IMR-90 (cell line): ENCODE measurements around the gene GNAS. TPM values are rescaled to one million over a fixed set of nuclear protein-coding genes. Genes with fewer than 3 reads are reported as not detected.

Experiments
- ATAC-seq: fragments of 200-7000 bp; cut with Tn5 transposase; 2 replicates; pipeline ENCODE4 v1.9.1; 2020; ENCODE audit warnings: low read depth, mild to moderate bottlenecking, moderate library complexity
- BruUV-seq: library from RNA; stranded (reverse); fragments of 400-500 nt; replicated peaks from 2 replicates; lab custom pipeline; 2021; lab: Mats Ljungman, UMichigan
- CTCF ChIA-PET: fragments of 300-600 bp; formaldehyde crosslinking; extraction: SDS; loops from one replicate; lab custom pipeline; 2021; ENCODE audit warnings: antibody characterized with exemption; lab: Yijun Ruan, JAX
- POLR2A ChIA-PET: fragments of 300-600 bp; sonication (Branson Sonifier 250); formaldehyde crosslinking; loops from one replicate; lab custom pipeline; 2022; ENCODE audit warnings: antibody characterized with exemption; ENCODE audit not compliant: unreplicated experiment; lab: Charles Lee
- DNase-seq: peaks from one replicate; pipeline ENCODE4 v3.0.0; 2013
- H2AFZ ChIP-seq: replicated peaks from 2 replicates; pipeline ENCODE3; 2013; ENCODE audit warnings: low read length, mild to moderate bottlenecking; ENCODE audit not compliant: poor library complexity
- H2AK5ac ChIP-seq: 2 replicates; pipeline ENCODE4 v1.6.1; 2013; ENCODE audit warnings: low read depth, low read length, inconsistent platforms
- H2AK9ac ChIP-seq: replicated peaks from 2 replicates; pipeline ENCODE3; 2013; ENCODE audit warnings: mild to moderate bottlenecking, low read depth, low read length, moderate library complexity; ENCODE audit not compliant: poor library complexity
- H2BK120ac ChIP-seq: 2 replicates; pipeline ENCODE4 v1.6.1; 2013; ENCODE audit warnings: low read depth, low read length, inconsistent platforms
- H2BK15ac ChIP-seq: 3 replicates; pipeline ENCODE4 v1.6.1; 2013; ENCODE audit warnings: low read depth, low read length, inconsistent platforms
- H2BK20ac ChIP-seq: 2 replicates; pipeline ENCODE4 v1.6.1; 2013; ENCODE audit warnings: low read depth, mild to moderate bottlenecking, inconsistent platforms, low read length, moderate library complexity
- H2BK5ac ChIP-seq: 2 replicates; pipeline ENCODE4 v1.6.1; 2013; ENCODE audit warnings: mild to moderate bottlenecking, low read depth, low read length, inconsistent platforms; ENCODE audit not compliant: poor library complexity, severe bottlenecking
- H3K14ac ChIP-seq: replicated peaks from 2 replicates; pipeline ENCODE4 v1.6.1; 2013; ENCODE audit warnings: low read depth, low read length, inconsistent platforms
- H3K18ac ChIP-seq: 2 replicates; pipeline ENCODE4 v1.6.1; 2013; ENCODE audit warnings: low read depth, low read length, control low read depth
- H3K23ac ChIP-seq: 2 replicates; pipeline ENCODE4 v1.6.1; 2013; ENCODE audit warnings: low read depth, low read length, inconsistent platforms
- H3K27ac ChIP-seq: 2 replicates; pipeline ENCODE4 v1.5.1; 2013; ENCODE audit warnings: mild to moderate bottlenecking, control low read depth, low read length; ENCODE audit not compliant: insufficient read depth
- H3K27me3 ChIP-seq: 2 replicates; pipeline ENCODE4 v1.6.1; 2013; ENCODE audit warnings: low read length; ENCODE audit not compliant: control insufficient read depth, insufficient read depth
- H3K36me3 ChIP-seq: 2 replicates; pipeline ENCODE4 v1.6.1; 2013; ENCODE audit warnings: low read length, mixed read lengths; ENCODE audit not compliant: control insufficient read depth, insufficient read depth
- H3K4ac ChIP-seq: 2 replicates; pipeline ENCODE4 v1.6.1; 2013; ENCODE audit warnings: low read depth, low read length, inconsistent platforms
- H3K4me1 ChIP-seq: 2 replicates; pipeline ENCODE4 v1.6.1; 2013; ENCODE audit warnings: low read length, mixed read lengths; ENCODE audit not compliant: control insufficient read depth, insufficient read depth
- H3K4me2 ChIP-seq: 2 replicates; pipeline ENCODE4 v1.6.1; 2013; ENCODE audit warnings: low read depth, mild to moderate bottlenecking, control low read depth, low read length, moderate library complexity
- H3K4me3 ChIP-seq: 2 replicates; pipeline ENCODE4 v1.5.1; 2013; ENCODE audit warnings: low read depth, mild to moderate bottlenecking, control low read depth, low read length, moderate library complexity; ENCODE audit not compliant: insufficient read depth
- H3K56ac ChIP-seq: 2 replicates; pipeline ENCODE4 v1.6.1; 2013; ENCODE audit warnings: low read length, inconsistent platforms; ENCODE audit not compliant: insufficient read depth; ENCODE audit errors: extremely low read depth
- H3K79me1 ChIP-seq, 2 experiments: 2 replicates each; pipeline ENCODE4 v1.6.1; 2013; ENCODE audit warnings: low read length in 2 of 2, inconsistent platforms in 1 of 2, low read depth in 1 of 2
- H3K9ac ChIP-seq: 2 replicates; pipeline ENCODE4 v1.6.1; 2013; ENCODE audit warnings: low read depth, low read length, control low read depth
- H3K9me1 ChIP-seq: 2 replicates; pipeline ENCODE4 v1.6.1; 2013; ENCODE audit warnings: low read length, inconsistent platforms; ENCODE audit not compliant: insufficient read depth
- H3K9me3 ChIP-seq: 2 replicates; pipeline ENCODE4 v1.6.1; 2013; ENCODE audit warnings: low read length; ENCODE audit not compliant: control insufficient read depth, insufficient read depth
- H4K20me1 ChIP-seq: 2 replicates; pipeline ENCODE4 v1.6.1; 2013; ENCODE audit warnings: low read length, inconsistent platforms; ENCODE audit not compliant: insufficient read depth
- H4K5ac ChIP-seq: 2 replicates; pipeline ENCODE4 v1.6.1; 2013; ENCODE audit warnings: mild to moderate bottlenecking, low read depth, low read length, control low read depth
- H4K8ac ChIP-seq, 2 experiments: 2 replicates each; pipeline ENCODE4 v1.6.1; 2013; ENCODE audit warnings: low read depth in 2 of 2, low read length in 2 of 2, control low read depth in 1 of 2, inconsistent platforms in 1 of 2
- H4K91ac ChIP-seq: 2 replicates; pipeline ENCODE4 v1.6.1; 2013; ENCODE audit warnings: low read depth, low read length, inconsistent platforms; ENCODE audit not compliant: insufficient read depth
- CEBPB ChIP-seq: IDR thresholded peaks from 2 replicates; pipeline ENCODE4 v1.6.1; 2012; ENCODE audit warnings: low read depth, low read length, improper control_type of control experiment
- CHD1 ChIP-seq: IDR thresholded peaks from 2 replicates; pipeline ENCODE4 v1.6.1; 2012; ENCODE audit warnings: low read depth, low read length, improper control_type of control experiment
- MXI1 ChIP-seq: IDR thresholded peaks from 2 replicates; pipeline ENCODE4 v1.6.1; 2012; ENCODE audit warnings: low read depth, mild to moderate bottlenecking, low read length, moderate library complexity, borderline replicate concordance
- RFX5 ChIP-seq: IDR thresholded peaks from 2 replicates; pipeline ENCODE4 v1.8.0; 2012; ENCODE audit warnings: low read depth, mild to moderate bottlenecking, low read length, moderate library complexity
- WGBS, 2 experiments: methylation state at CpG; one replicate each; pipeline versions ENCODE4 v1.1.5 to v1.1.7; 2013; ENCODE audit warnings: missing lambda C conversion rate in 2 of 2; ENCODE audit not compliant: insufficient read length in 1 of 2; ENCODE audit errors: extremely low coverage in 2 of 2; 5-methylcytosine and 5-hydroxymethylcytosine counted together
- dilution Hi-C: fragments of 300-500 bp; cut with HindIII; formaldehyde crosslinking; loops from one replicate; pipeline ENCODE4 v1.14.3; 2018; ENCODE audit warnings: low sequenced_read_pairs; ENCODE audit not compliant: unreplicated experiment
- in situ Hi-C: fragments of 300-500 bp; cut with MboI; formaldehyde crosslinking; loops from 3 replicates; pipeline ENCODE4 v1.14.3; 2019; ENCODE audit warnings: low sequenced_read_pairs, inconsistent platforms, mixed read lengths
- intact Hi-C: fragments of 100-400 bp; cut with micrococcal nuclease; formaldehyde crosslinking; loops from 2 replicates; pipeline ENCODE4 v1.10.0; 2022
- polyA plus RNA-seq, 3 experiments: library from polyadenylated mRNA; depleted of rRNA; stranded (reverse); fragments of >200 nt; gene quantifications; 2 replicates each; pipeline ENCODE4 v1.2.3, GENCODE V29; 2012; ENCODE audit warnings: low replicate concordance in 1 of 3
- total RNA-seq: library from RNA; depleted of rRNA; stranded (reverse); fragments of >200 nt; gene quantifications from 2 replicates; pipeline ENCODE4 v1.2.3, GENCODE V29; 2012

GNAS gene
- total and polyA plus RNA-seq, 2 of the 4 experiments (the other 2 are of a cell fraction), result 397 to 1,356 TPM

GRCh38 chr20:58822748-58823730 is 29.5 kb upstream of the GNAS start:
- Histone ChIP-seq H2BK15ac (no peak overlapping the region), H3K27ac (no peak overlapping the region), H2BK5ac (no peak overlapping the region), H4K5ac (no peak overlapping the region), H2AFZ (no peak overlapping the region), H3K4me2 (no peak overlapping the region), H3K14ac (no peak overlapping the region), H2AK5ac (no peak overlapping the region), H3K4me3 (no peak overlapping the region), H3K36me3 (peaks cover 4% of the 10 kb centered on the region; the same call in 1 of the 2 replicates), H3K56ac (no peak overlapping the region), H3K18ac (no peak overlapping the region), H2BK20ac (no peak overlapping the region), H3K9me1 (no peaks in the 10 kb centered on the region), H3K9ac (no peak overlapping the region), H4K91ac (no peak overlapping the region), H3K79me1 (no peaks in the 10 kb centered on the region), H4K8ac (no peak overlapping the region), H3K23ac (no peak overlapping the region), H4K20me1 (no peaks in the 10 kb centered on the region), H3K27me3 (no peaks in the 10 kb centered on the region; the same call in 1 of the 2 replicates), H3K4me1 (peaks cover 5% of the 10 kb centered on the region), H3K9me3 (no peaks in the 10 kb centered on the region), H3K4ac (no peak overlapping the region), H2AK9ac (no peak overlapping the region), H2BK120ac (no peak overlapping the region)
- no TSS peak for BruUV-seq
- in situ Hi-C loops (no loop called here), intact Hi-C loops (no loop called here), dilution Hi-C loops (no loop called here)
- POLR2A ChIA-PET, result no interaction called here
- no peak for DNase-seq
- TF ChIP-seq MXI1 (no peak), CHD1 (no peak), RFX5 (no peak), CEBPB (no peak)
- WGBS, 2 experiments, result 83% methylated on average over 17 of the region's 26 CpGs; no CpG with 5 or more reads in 1 of the 2 experiments
- ATAC-seq, result no peak
- CTCF ChIA-PET, result interaction anchor here (1.0 kb wide), 1 partner anchor 16 kb away, joined by 3 read pairs; no protein-coding TSS in a partner anchor
